Aorta (tissue), 5 donors: ENCODE measurements around the gene HDGF. TPM values are rescaled to one million over a fixed set of nuclear protein-coding genes. Genes with fewer than 3 reads are reported as not detected.

Source experiments
- ATAC-seq: fragments of 200-7000 bp; cut with Tn5 transposase; one replicate; pipeline ENCODE4 v1.9.1; 2022; ENCODE audit warnings: moderate library complexity; ENCODE audit not compliant: low FRiP score
- DNase-seq, 2 donors: peaks; one replicate each; pipeline ENCODE4 v3.0.0-alpha.2; 2020
- H3K27ac ChIP-seq, 2 donors: one replicate each; pipeline ENCODE4 v1.5.1; 2013; ENCODE audit warnings: low read length in 2 of 2, mild to moderate bottlenecking in 2 of 2, moderate library complexity in 2 of 2, control low read depth in 1 of 2, inconsistent platforms in 1 of 2, low read depth in 1 of 2
- H3K27me3 ChIP-seq, 2 donors: one replicate each; pipeline ENCODE4 v1.6.1; 2013; ENCODE audit warnings: control low read depth in 1 of 2, low read length in 1 of 2, mild to moderate bottlenecking in 1 of 2, moderate library complexity in 1 of 2; ENCODE audit not compliant: insufficient read depth in 2 of 2, control insufficient read depth in 1 of 2
- H3K36me3 ChIP-seq, 2 donors: one replicate each; pipeline ENCODE4 v1.6.1; 2013; ENCODE audit warnings: control low read depth in 1 of 2, low read length in 1 of 2, mild to moderate bottlenecking in 1 of 2; ENCODE audit not compliant: insufficient read depth in 2 of 2, control insufficient read depth in 1 of 2
- H3K4me1 ChIP-seq, 2 donors: one replicate each; pipeline ENCODE4 v1.6.1; 2013; ENCODE audit warnings: low read length in 2 of 2, control low read depth in 1 of 2, mild to moderate bottlenecking in 1 of 2, moderate library complexity in 1 of 2; ENCODE audit not compliant: insufficient read depth in 2 of 2, control insufficient read depth in 1 of 2
- H3K4me3 ChIP-seq, 2 donors: one replicate each; pipeline ENCODE4 v1.5.1; 2013; ENCODE audit warnings: low read length in 2 of 2, control low read depth in 1 of 2, mild to moderate bottlenecking in 1 of 2
- H3K9me3 ChIP-seq: one replicate; pipeline ENCODE4 v1.6.1; 2013; ENCODE audit warnings: mild to moderate bottlenecking, low read length; ENCODE audit not compliant: control insufficient read depth
- WGBS, 2 donors: extraction: QIAGEN DNeasy Blood & Tissue Kit; methylation state at CpG; one replicate each; pipeline ENCODE4 v1.1.7; 2013; 5-methylcytosine and 5-hydroxymethylcytosine counted together
- intact Hi-C, 2 donors: fragments of 100-400 bp; cut with DNase I; formaldehyde crosslinking; loops; one replicate each; pipeline versions ENCODE4 v1.14.2 to v1.15.0; 2022
- polyA plus RNA-seq, 2 donors: library from polyadenylated mRNA; stranded (reverse); fragments of 200-250 nt; gene quantifications; one replicate each; pipeline ENCODE4 v1.2.3, GENCODE V29; 2013
- total RNA-seq, 2 donors: library from RNA; stranded (reverse); fragmentation: NEBNext Ultra II Directional; extraction: Animal tissue kit (Norgen Biotek cat#: 25700); gene quantifications; one replicate each; pipeline ENCODE4 v1.2.1, GENCODE V29; 2021
- donor health status: healthy with polysubstance abuse.
- donor health status: Bipolar disorder and iron deficiency.
- donor health status: DM: no; HTN: no; CAD: no.
- donor health status: DM: no; HTN: no; CAD: no.
- donor health status: DM: yes; HTN: yes; CAD: no.

Gene HDGF
- total and polyA plus RNA-seq, 4 donors, result 94.9 to 135 (median 116) TPM

DNA sequence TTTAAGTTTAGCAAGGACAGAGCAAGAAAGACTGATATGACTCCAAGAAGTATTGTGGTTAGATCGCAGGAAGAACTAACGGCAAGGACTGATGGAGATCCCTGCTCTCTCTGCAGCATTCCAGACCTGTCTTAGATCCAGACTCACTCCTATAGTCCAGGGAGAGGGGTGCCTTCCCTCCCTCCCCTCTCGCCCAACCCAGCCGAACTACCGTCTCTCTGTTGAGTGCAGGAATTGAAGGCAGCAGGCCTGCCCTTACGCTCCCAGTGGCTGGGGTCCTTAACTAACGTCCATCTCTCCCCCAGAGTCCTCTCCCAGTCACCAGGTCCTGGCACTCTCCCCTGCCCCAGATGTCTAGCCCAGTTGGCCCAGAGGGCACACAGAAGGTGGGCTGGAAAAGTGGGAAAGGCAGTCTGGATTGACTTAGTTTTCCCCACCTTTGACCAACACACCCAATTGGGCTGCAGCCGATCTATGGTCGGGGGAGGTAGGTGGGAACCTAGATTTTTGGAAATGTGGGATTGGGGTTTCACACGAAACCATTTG lies 47.2 kb downstream of the HDGF start:
- no peak overlapping the region for H3K4me3 ChIP-seq
- no peak for ATAC-seq
- intact Hi-C loops, result no loop called here
- no peaks in the 10 kb centered on the region for H3K27me3 ChIP-seq
- no peaks in the 10 kb centered on the region for H3K4me1 ChIP-seq
- no peaks in the 10 kb centered on the region for H3K9me3 ChIP-seq
- H3K27ac ChIP-seq, result no peak overlapping the region
- H3K36me3 ChIP-seq, result no peaks in the 10 kb centered on the region
- DNase-seq, result no peak
- 56 to 63% methylated on average over 10 of the region's 10 CpGs for WGBS, 2 donors

- Histone ChIP-seq H3K4me3 (no peak overlapping the region), H3K36me3 (no peaks in the 10 kb centered on the region), H3K27ac (no peak overlapping the region), H3K9me3 (no peaks in the 10 kb centered on the region), H3K27me3 (no peaks in the 10 kb centered on the region), H3K4me1 (no peaks in the 10 kb centered on the region)
- DNase-seq (no peak), ATAC-seq (no peak)
- intact Hi-C loops, result no loop called here
- WGBS, 2 donors, result 50% methylated on average over 4 of the region's 4 CpGs
These were observed 47.7 kb downstream of the HDGF start for GRCh38 chr1:156703741-156704140.

- no peaks in the 10 kb centered on the region for H3K9me3 ChIP-seq
- H3K36me3 ChIP-seq, result no peaks in the 10 kb centered on the region
- ATAC-seq (no peak), DNase-seq (no peak)
- intact Hi-C loops, result no loop called here
- H3K4me3 ChIP-seq, result no peak overlapping the region
- H3K27me3 ChIP-seq, result no peaks in the 10 kb centered on the region
- H3K4me1 ChIP-seq, result no peaks in the 10 kb centered on the region
- no peak overlapping the region for H3K27ac ChIP-seq
- 67 to 86% methylated on average over 4 of the region's 4 CpGs for WGBS, 2 donors
These were observed 48.1 kb downstream of the HDGF start for GRCh38 chr1:156703336-156703735.

- no peak for DNase-seq
- ATAC-seq, result no peak
- Histone ChIP-seq H3K27ac (no peak overlapping the region), H3K4me1 (no peaks in the 10 kb centered on the region), H3K9me3 (no peaks in the 10 kb centered on the region), H3K36me3 (no peaks in the 10 kb centered on the region), H3K4me3 (no peak overlapping the region), H3K27me3 (no peaks in the 10 kb centered on the region)
- intact Hi-C loops, result no loop called here
- 83 to 87% methylated on average over 8 of the region's 8 CpGs for WGBS, 2 donors
These were observed 50.5 kb downstream of the HDGF start for GRCh38 chr1:156700736-156701531.

DNA sequence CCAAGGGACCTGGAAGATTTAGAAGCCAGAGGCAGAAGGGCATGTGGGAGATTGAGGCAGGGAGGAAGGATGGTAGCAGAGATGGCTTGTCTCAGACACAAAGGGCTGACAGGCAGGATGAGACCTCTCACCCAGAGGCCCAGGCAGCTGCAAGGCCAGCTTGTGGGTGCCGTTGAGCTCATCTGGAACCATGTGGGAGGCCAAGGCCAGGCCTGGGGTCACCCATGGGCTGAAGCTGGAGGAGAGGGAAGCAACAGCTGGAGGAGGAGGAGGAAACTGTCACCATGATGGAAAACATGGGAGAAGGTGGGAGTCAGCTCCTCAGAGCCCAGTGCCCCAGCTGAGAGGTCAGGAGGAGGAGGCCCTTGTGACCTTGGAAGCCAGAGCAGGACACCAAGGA lies 52.5 kb downstream of the HDGF start:
- intact Hi-C loops, result loop anchor here in 1 of 2 donors (10.0 kb wide), 1 partner anchor 186 kb away; no protein-coding TSS in a partner anchor
- H3K27ac ChIP-seq, result no peak overlapping the region
- 45 to 63% methylated on average over 1 of the region's 1 CpG for WGBS, 2 donors
- ATAC-seq (no peak), DNase-seq (no peak)
- no peaks in the 10 kb centered on the region for H3K27me3 ChIP-seq
- H3K9me3 ChIP-seq, result no peaks in the 10 kb centered on the region
- H3K4me1 ChIP-seq, result no peaks in the 10 kb centered on the region
- H3K36me3 ChIP-seq, result no peaks in the 10 kb centered on the region
- no peak overlapping the region for H3K4me3 ChIP-seq

DNA sequence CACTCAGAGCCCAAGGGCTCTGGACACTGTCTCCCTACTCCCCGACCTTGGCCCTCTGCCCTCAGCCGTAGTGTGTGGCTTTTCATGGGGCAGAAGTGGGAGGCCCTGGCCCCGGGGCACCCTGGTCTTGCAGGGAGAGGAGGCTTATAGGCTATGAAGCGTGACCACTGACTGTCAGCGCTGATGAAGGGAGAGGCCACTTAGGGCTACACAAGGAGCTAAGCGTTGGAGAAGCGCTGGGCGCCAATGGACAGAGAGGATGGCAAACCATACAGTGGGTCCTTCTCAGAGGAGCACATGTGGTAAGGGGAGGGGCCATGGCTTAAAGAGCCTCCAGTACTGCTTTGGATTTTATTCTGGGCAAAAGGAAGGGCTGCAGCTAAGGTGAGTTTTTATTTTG lies 54.0 kb downstream of the HDGF start:
- 71 to 77% methylated on average over 8 of the region's 8 CpGs for WGBS, 2 donors
- H3K36me3 ChIP-seq, result no peaks in the 10 kb centered on the region
- H3K9me3 ChIP-seq, result no peaks in the 10 kb centered on the region
- DNase-seq (no peak), ATAC-seq (no peak)
- H3K4me1 ChIP-seq, result no peaks in the 10 kb centered on the region
- intact Hi-C loops, result loop anchor here in 1 of 2 donors (10.0 kb wide), 1 partner anchor 187 kb away; no protein-coding TSS in a partner anchor
- H3K4me3 ChIP-seq, result no peak overlapping the region
- no peak overlapping the region for H3K27ac ChIP-seq
- H3K27me3 ChIP-seq, result no peaks in the 10 kb centered on the region

- no peaks in the 10 kb centered on the region for H3K4me1 ChIP-seq
- 86 to 88% methylated on average over 8 of the region's 8 CpGs for WGBS, 2 donors
- DNase-seq (no peak), ATAC-seq (no peak)
- intact Hi-C loops, result loop anchor here in 1 of 2 donors (10.0 kb wide), 1 partner anchor 188 kb away; no protein-coding TSS in a partner anchor
- no peaks in the 10 kb centered on the region for H3K27me3 ChIP-seq
- no peak overlapping the region for H3K27ac ChIP-seq
- no peaks in the 10 kb centered on the region for H3K9me3 ChIP-seq
- no peaks in the 10 kb centered on the region for H3K36me3 ChIP-seq
- H3K4me3 ChIP-seq, result no peak overlapping the region
These were observed 54.7 kb downstream of the HDGF start for GRCh38 chr1:156696755-156697154.

DNA sequence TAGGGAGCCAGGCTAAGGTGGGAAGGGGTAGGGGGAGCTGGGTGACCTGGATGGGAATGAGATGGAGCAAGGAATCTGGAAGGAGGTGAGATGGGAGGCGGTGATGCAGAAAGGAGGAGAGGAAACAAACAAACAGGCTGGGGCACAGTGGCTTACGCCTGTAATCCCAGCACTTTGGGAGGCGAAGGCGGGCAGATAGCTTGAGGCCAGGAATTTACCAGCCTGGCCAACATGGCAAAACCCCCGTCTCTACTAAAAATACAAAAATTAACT lies 56.8 kb downstream of the HDGF start:
- Histone ChIP-seq H3K4me1 (no peaks in the 10 kb centered on the region), H3K4me3 (no peak overlapping the region), H3K27me3 (no peaks in the 10 kb centered on the region), H3K9me3 (no peaks in the 10 kb centered on the region), H3K36me3 (no peaks in the 10 kb centered on the region), H3K27ac (no peak overlapping the region)
- intact Hi-C loops, result loop anchor here in 1 of 2 donors (10.0 kb wide), 1 partner anchor 190 kb away; no protein-coding TSS in a partner anchor
- no peak for DNase-seq
- no peak for ATAC-seq
- WGBS, 2 donors, result 84 to 91% methylated on average over 5 of the region's 5 CpGs
